NCI-H1694 treated with DMSO at 0.1 percent for 48 hours (cell line): Measurements from ENCODE around the gene COL24A1.
A peak's percentile ranks its signal among the peaks of the same experiment; 100 is the strongest.
"Not testable (repeated sequence)": the region's sequence is repeated elsewhere in the genome, so short reads cannot be mapped to it uniquely, and the experiment has no call there.

Experiments
- DNase-seq: peaks from one replicate; lab custom pipeline; 2025; lab: John Stamatoyannopoulos, UW

COL24A1 gene

DNA sequence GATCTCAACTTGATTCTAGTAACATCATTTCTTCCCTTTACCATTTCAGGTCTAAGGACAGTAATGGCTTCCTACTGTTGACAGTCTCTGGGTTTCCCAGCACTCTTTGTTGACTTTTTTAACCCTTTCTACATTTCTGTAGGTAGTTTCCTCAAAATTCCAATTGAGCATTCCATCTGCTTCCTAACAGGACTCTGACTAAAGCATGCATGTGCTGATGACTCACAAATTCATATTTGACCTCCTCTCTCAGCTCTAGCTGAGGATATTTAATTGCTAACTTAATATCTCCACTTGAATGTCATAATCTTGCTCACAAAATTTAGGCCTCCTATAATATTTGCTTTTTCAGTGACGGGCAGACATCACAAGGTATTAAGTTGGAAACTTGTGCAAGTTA lies 355.1 kb downstream of the COL24A1 start:
- no peak for DNase-seq

GRCh38 chr1:85799737-85800136 lies 356.8 kb downstream of the COL24A1 start:
- no peak for DNase-seq

GRCh38 chr1:85798419-85798818 lies 358.2 kb downstream of the COL24A1 start:
- DNase-seq, result no peak

DNA sequence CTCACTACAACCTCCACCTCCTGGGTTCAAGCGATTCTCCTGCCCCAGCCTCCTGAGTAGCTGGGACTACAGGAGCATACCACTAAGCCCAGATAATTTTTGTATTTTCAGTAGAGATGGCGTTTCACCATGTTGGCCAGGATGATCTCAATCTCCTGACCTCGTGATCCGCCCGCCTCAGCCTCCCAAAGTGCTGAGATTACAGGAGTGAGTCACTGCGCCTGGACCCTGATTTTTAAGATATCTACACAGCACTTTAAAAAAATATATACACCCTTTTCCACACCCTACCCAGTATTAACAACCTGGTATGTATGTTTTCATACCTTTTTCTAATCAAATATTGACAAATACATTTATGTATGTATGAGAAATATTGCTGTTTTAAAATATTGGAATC lies 379.6 kb downstream of the COL24A1 start:
- DNase-seq, result not testable (repeated sequence)

DNA sequence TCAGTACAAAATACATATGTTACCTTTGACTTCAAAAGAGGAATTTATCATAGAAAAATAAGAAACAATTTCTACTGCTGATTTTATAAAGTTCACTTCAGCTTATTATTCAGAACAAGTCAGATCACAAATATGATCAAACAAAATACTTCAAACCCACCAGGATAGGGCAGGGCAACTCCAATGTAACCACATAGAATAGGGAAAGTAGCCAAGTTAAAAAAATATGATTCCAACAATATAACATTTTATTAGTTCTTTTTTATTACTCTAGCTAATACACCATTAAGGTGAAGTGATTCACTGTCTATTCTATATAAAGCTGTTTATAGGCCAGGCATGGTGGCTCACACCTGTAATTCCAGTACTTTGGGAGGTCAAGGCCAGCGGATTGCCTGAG lies 393.8 kb downstream of the COL24A1 start:
- no peak for DNase-seq

- DNase-seq, result no peak
Measured at GRCh38 chr1:85756864-85757263, 399.7 kb downstream of the COL24A1 start.

DNA sequence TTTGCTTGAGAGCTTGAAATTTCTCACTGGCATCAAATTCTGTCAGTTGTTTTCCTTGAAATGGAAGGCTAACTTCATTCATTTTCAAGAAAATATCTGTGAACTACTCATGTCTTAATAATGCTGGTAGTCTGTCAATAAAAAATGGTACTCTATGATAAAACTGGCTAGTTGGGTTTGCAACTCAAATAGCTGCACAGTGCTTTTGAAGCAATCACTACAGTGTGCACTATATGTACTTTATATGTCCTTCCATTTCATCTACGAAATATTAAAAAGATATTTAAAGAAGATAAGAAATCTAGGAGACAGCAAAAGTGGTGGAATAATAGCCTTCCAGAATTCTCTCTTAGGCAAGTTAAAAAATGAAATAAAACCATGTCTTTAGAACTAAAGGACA lies 408.5 kb downstream of the COL24A1 start:
- DNase-seq, result no peak

GRCh38 chr1:85746777-85747176 lies 409.8 kb downstream of the COL24A1 start:
- DNase-seq, result no peak

GRCh38 chr1:85743814-85744213 lies 412.8 kb downstream of the COL24A1 start:
- no peak for DNase-seq

GRCh38 chr1:85734931-85735330 lies 421.6 kb downstream of the COL24A1 start:
- no peak for DNase-seq

DNA sequence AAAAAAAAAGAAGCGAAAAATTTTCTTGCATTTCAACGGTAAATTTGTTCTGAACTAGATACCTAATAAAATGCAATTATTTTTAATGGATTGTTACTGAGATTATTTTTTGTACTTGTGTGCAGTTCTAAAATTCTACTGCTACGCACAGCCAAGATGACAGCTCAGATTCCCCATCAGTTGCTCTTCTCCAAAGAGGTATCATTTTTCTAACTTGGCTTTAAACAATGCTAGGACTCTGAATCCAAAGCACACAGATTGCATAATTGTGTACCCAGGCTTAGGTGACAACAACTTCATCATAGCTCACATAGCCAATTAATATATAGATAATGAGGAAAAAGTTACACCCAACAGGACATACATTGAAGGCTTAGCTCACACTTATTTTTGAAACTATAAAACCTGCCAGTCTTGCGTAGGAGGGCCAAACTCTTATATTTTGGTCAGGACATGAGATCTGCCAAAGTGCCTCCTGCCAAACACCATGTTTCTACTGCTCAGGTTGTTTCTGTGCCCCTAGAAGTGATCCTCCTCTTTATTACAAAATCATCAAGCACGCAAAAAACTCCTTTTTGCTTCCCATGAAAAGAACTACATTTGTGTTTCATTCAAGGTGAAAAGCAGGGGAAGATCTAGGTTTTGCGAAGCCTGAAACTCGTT lies 437.8 kb downstream of the COL24A1 start:
- no peak for DNase-seq

DNA sequence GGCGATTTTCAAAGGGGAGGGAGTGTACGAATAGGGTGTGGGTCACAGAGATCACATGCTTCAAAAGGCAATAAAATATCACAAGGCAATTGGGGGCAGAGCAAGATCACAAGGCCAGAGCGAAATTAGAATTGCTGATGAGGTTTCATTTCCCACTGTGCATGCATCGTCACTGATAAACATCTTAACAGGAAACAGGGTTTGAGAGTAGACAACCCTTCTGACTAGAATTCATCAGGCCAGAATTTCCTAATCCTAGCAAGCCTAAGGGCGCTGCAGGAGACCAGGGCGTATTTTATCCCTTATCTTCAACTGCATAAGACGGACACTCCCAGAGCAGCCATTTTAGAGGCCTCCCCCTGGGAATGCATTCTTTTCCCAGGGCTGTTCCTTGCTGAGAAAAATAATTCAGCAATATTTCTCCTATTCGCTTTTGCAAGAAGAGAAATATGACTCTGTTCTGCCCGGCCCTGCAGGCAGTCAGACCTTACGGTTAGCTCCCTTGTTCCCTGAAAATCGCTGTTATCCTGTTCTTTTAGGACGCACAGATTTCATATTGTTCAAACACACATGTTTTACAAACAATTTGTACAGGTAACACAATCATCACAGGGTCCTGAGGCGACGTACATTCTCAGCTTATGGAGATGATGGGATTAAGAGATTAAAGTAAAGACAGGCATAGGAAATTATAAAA lies 442.0 kb downstream of the COL24A1 start:
- DNase-seq, result not testable (repeated sequence)

DNA sequence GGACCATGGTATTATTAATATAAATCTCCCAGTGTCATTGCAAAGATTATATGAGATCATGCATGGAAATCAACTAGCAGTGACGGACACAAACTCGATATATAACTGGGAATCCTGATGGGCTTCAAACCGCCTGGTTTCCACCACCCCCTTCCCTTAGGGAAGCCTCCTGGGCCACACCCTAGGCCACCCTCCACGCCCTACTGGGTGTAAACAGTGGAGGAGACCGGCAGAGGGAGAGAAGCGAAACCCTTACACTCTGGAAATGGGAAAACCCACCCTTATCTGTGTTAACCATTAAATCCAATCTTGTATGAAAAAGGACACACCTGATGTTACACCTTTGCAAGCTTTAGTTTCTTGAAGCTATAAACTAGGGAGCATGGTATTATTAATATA lies 447.7 kb downstream of the COL24A1 start:
- peak; percentile 32 for DNase-seq

- peak; percentile 95 for DNase-seq
Measured at GRCh38 chr1:85707990-85708828, 448.4 kb downstream of the COL24A1 start, which contains the start of gene ZNHIT6. ZNHIT6 (minus strand) TSS chr1:85708433; CDS start chr1:85708284, 149 bp downstream.

- no peak for DNase-seq
Measured at GRCh38 chr1:85707267-85707989, 449.1 kb downstream of the COL24A1 start.

- no peak for DNase-seq
Measured at GRCh38 chr1:85705940-85706339, 450.6 kb downstream of the COL24A1 start.

GRCh38 chr1:85700422-85700821 lies 456.1 kb downstream of the COL24A1 start:
- DNase-seq, result no peak

DNA sequence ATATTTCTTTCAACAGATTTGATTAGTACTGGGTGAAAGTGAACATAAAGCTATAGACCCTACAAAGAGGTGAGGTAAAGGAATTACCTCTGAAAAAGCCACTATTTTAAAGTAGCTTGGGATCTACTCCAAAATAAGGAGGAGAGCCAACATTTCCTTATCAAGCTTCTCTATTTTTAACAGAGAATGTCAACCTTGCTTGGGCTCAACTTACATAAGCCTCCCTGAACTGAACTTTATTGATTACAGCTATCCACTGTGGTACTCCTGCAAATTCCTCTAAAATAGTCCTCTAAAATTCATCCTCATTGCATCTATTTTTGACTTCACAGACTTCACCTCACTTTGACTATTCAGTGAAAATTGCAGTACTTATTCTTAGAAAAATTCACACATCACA lies 458.7 kb downstream of the COL24A1 start:
- DNase-seq, result no peak

- DNase-seq, result peak; percentile 36
Measured at GRCh38 chr1:85692730-85693314, 463.8 kb downstream of the COL24A1 start.

DNA sequence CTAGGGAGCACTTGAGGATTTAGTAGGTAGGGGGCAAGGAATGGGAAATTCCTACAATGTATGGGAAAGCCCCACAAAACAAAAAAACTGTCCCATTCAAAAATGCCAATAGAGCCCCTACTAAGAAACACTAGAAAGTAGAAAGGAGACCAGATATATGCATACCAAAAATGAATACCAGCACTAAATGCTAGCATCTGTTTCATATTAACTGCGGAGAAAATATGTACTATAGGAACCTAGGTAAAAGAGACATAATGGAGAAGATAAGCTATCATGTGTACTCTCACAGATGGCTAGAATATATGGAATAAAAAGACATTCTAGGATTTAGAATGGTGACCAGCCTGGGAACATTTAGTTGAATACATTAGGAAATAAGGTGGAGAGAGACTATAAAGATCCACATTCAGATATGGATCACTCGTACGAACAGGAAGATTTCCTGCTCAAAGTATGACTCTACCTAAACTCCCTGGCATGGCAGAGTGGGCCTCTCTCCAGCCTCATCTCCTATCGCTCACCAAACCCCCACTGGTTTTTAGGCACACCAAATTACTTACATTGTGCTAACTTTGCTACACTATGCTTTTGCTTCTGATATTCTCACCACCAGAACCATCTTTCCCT lies 466.7 kb downstream of the COL24A1 start:
- DNase-seq, result no peak
